OCI-LY1 (cell line): ENCODE results near the gene HERC6.
"Not testable (repeated sequence)": the region's sequence is repeated elsewhere in the genome, so short reads cannot be mapped to it uniquely, and the experiment has no call there.

Source experiments
- H2AFZ ChIP-seq: fragments of 200-600 bp; sonication (generic), shearing (Covaris generic); 2 replicates; pipeline ENCODE4 v1.6.0; 2014; ENCODE audit warnings: antibody characterized with exemption, mild to moderate bottlenecking, low read length
- H3F3A ChIP-seq: fragments of 200-600 bp; sonication (generic), shearing (Covaris generic); 2 replicates; pipeline ENCODE4 v1.6.0; 2014; ENCODE audit warnings: mild to moderate bottlenecking, antibody characterized with exemption, low read length, moderate library complexity; ENCODE audit not compliant: insufficient read depth
- H3K27ac ChIP-seq: fragments of 200-600 bp; sonication (generic); 2 replicates; pipeline ENCODE4 v1.5.1; 2014; ENCODE audit warnings: low read length, mixed run types, mild to moderate bottlenecking, low read depth; ENCODE audit not compliant: poor library complexity, severe bottlenecking
- H3K27me3 ChIP-seq: fragments of 200-600 bp; sonication (generic); 2 replicates; pipeline ENCODE4 v1.6.0; 2014; ENCODE audit warnings: antibody characterized with exemption, mild to moderate bottlenecking, low read length, moderate library complexity; ENCODE audit not compliant: insufficient read depth
- H3K36me3 ChIP-seq: fragments of 200-600 bp; sonication (generic); 2 replicates; pipeline ENCODE4 v1.6.1; 2014; ENCODE audit warnings: mild to moderate bottlenecking, antibody characterized with exemption, low read length, moderate library complexity, mixed read lengths; ENCODE audit not compliant: insufficient read depth
- H3K4me1 ChIP-seq: fragments of 200-600 bp; sonication (generic); 2 replicates; pipeline ENCODE4 v1.5.1; 2014; ENCODE audit warnings: mild to moderate bottlenecking, low read length, moderate library complexity; ENCODE audit not compliant: insufficient read depth, severe bottlenecking
- H3K4me2 ChIP-seq: fragments of 200-600 bp; sonication (generic), shearing (Covaris generic); 2 replicates; pipeline ENCODE4 v1.6.1; 2014; ENCODE audit warnings: low read length
- H3K4me3 ChIP-seq: fragments of 200-600 bp; sonication (generic); 2 replicates; pipeline ENCODE4 v1.5.1; 2014; ENCODE audit warnings: low read length, low read depth, mild to moderate bottlenecking, mixed read lengths; ENCODE audit not compliant: poor library complexity, severe bottlenecking
- H3K79me2 ChIP-seq: fragments of 200-600 bp; shearing (Covaris generic); 2 replicates; pipeline ENCODE4 v1.6.1; 2016; ENCODE audit warnings: mixed run types, low read length, mixed read lengths; ENCODE audit not compliant: insufficient read depth
- H3K9ac ChIP-seq: fragments of 200-600 bp; sonication (generic), shearing (Covaris generic); 2 replicates; pipeline ENCODE4 v1.6.1; 2014; ENCODE audit warnings: mild to moderate bottlenecking, low read length, mixed read lengths
- H3K9me2 ChIP-seq: fragments of 200-600 bp; sonication (generic), shearing (Covaris generic); 2 replicates; pipeline ENCODE4 v1.6.1; 2014; ENCODE audit warnings: low read depth, mild to moderate bottlenecking, low read length, mixed read lengths
- H3K9me3 ChIP-seq: fragments of 200-600 bp; shearing (Covaris generic); 2 replicates; pipeline ENCODE4 v1.6.1; 2014; ENCODE audit warnings: low read length, mixed read lengths
- H4K20me1 ChIP-seq: fragments of 200-600 bp; sonication (generic), shearing (Covaris generic); 2 replicates; pipeline ENCODE4 v1.6.0; 2016; ENCODE audit warnings: mild to moderate bottlenecking, low read length; ENCODE audit not compliant: insufficient read depth
- CTCF ChIP-seq: fragments of 200-600 bp; sonication (generic), shearing (Covaris generic); IDR thresholded peaks from 2 replicates; pipeline ENCODE4 v1.5.1; 2017; ENCODE audit warnings: mild to moderate bottlenecking, antibody characterized with exemption, low read length, moderate library complexity, mixed read lengths
- EZH2 ChIP-seq: fragments of 200-600 bp; sonication (generic), shearing (Covaris generic); IDR thresholded peaks from 2 replicates; pipeline ENCODE4 v1.8.0; 2017; ENCODE audit warnings: borderline replicate concordance, mixed run types, mild to moderate bottlenecking, antibody characterized with exemption, low read length, moderate library complexity, mixed read lengths

HERC6 gene

GRCh38 chr4:88447371-88448095 is 68.9 kb downstream of the HERC6 start:
- no peaks in the 10 kb centered on the region for H3K36me3 ChIP-seq
- H3K9ac ChIP-seq: no peak overlapping the region
- H3F3A ChIP-seq: no peaks in the 10 kb centered on the region
- no peak overlapping the region for H3K27ac ChIP-seq
- H3K9me2 ChIP-seq: no peaks in the 10 kb centered on the region
- no peaks in the 10 kb centered on the region for H3K4me1 ChIP-seq
- no peaks in the 10 kb centered on the region for H4K20me1 ChIP-seq
- H3K4me3 ChIP-seq: no peak overlapping the region
- no peaks in the 10 kb centered on the region; the same call in 1 of the 2 replicates for H3K27me3 ChIP-seq
- H2AFZ ChIP-seq: no peak overlapping the region
- H3K4me2 ChIP-seq: no peak overlapping the region
- H3K9me3 ChIP-seq: no peaks in the 10 kb centered on the region
- no peaks in the 10 kb centered on the region for H3K79me2 ChIP-seq
- TF ChIP-seq CTCF (no peak), EZH2 (no peak)

- H3F3A ChIP-seq, H3K9me2 ChIP-seq, H3K36me3 ChIP-seq, H2AFZ ChIP-seq, H3K27me3 ChIP-seq, H3K27ac ChIP-seq, H4K20me1 ChIP-seq, H3K9ac ChIP-seq, H3K4me3 ChIP-seq, H3K79me2 ChIP-seq, H3K4me1 ChIP-seq, H3K4me2 ChIP-seq, H3K9me3 ChIP-seq: not testable (repeated sequence)
Observed at GRCh38 chr4:88448211-88448765, 69.6 kb downstream of the HERC6 start.

GRCh38 chr4:88448889-88449288 is 70.2 kb downstream of the HERC6 start:
- Histone ChIP-seq H3K4me3 (no peak overlapping the region), H3K36me3 (no peaks in the 10 kb centered on the region), H3K27ac (no peak overlapping the region), H4K20me1 (no peaks in the 10 kb centered on the region), H3F3A (no peaks in the 10 kb centered on the region), H3K9me3 (no peaks in the 10 kb centered on the region), H3K79me2 (no peaks in the 10 kb centered on the region), H3K9me2 (no peaks in the 10 kb centered on the region), H3K9ac (no peak overlapping the region), H3K27me3 (no peaks in the 10 kb centered on the region), H3K4me2 (no peak overlapping the region), H2AFZ (no peak overlapping the region), H3K4me1 (no peaks in the 10 kb centered on the region)
- TF ChIP-seq EZH2 (no peak), CTCF (no peak)

- H3K27ac ChIP-seq: no peak overlapping the region
- no peaks in the 10 kb centered on the region for H3K27me3 ChIP-seq
- H3K4me2 ChIP-seq: no peak overlapping the region
- no peaks in the 10 kb centered on the region for H3K79me2 ChIP-seq
- H3K9ac ChIP-seq: no peak overlapping the region
- H3K9me3 ChIP-seq: no peaks in the 10 kb centered on the region
- H3K4me3 ChIP-seq: no peak overlapping the region
- no peak overlapping the region for H2AFZ ChIP-seq
- no peaks in the 10 kb centered on the region for H4K20me1 ChIP-seq
- no peaks in the 10 kb centered on the region for H3K4me1 ChIP-seq
- no peaks in the 10 kb centered on the region for H3F3A ChIP-seq
- H3K36me3 ChIP-seq: no peaks in the 10 kb centered on the region
- H3K9me2 ChIP-seq: no peaks in the 10 kb centered on the region
- TF ChIP-seq EZH2: no peak
- no peak for TF ChIP-seq CTCF
Observed at GRCh38 chr4:88449290-88449689, 70.6 kb downstream of the HERC6 start.
